ENCODE data around the gene SIRT7. TPM values are rescaled to one million over a fixed set of nuclear protein-coding genes. Genes with fewer than 3 reads are reported as not detected.

Gene SIRT7
- total RNA-seq, 4 donors from 2014 or later: 52.6 to 81.0 (median 60.7) TPM

- H3K27ac ChIP-seq: no peak overlapping the region
- no peaks in the 10 kb centered on the region for H3K9me3 ChIP-seq
- no peaks in the 10 kb centered on the region for H3K36me3 ChIP-seq
- intact Hi-C loops (cut with DNase I): loop anchor here (10.0 kb wide), 1 partner anchor 203 kb away; no protein-coding TSS in a partner anchor
- DNase-seq: no peak
- 41 to 53% methylated on average over 12 to 13 of the region's 13 CpGs for WGBS, 2 donors
- no peak overlapping the region for H3K4me3 ChIP-seq
- TF ChIP-seq CTCF (IDR thresholded peaks at IDR 0.05): no peak
- TF ChIP-seq POLR2A (IDR thresholded peaks at IDR 0.05): no peak
- peaks cover 0 to 39% (median 0%) of the 10 kb centered on the region in 4 donors for H3K27me3 ChIP-seq
- peaks cover 0 to 7% (median 0%) of the 10 kb centered on the region in 3 donors for H3K4me1 ChIP-seq
These were observed 34.1 kb upstream of the SIRT7 start for GRCh38 chr17:81951785-81952684.

GRCh38 chr17:81950501-81950900 is 32.5 kb upstream of the SIRT7 start:
- DNase-seq: no peak
- H3K4me3 ChIP-seq: no peak overlapping the region
- TF ChIP-seq CTCF (IDR thresholded peaks at IDR 0.05): no peak
- TF ChIP-seq POLR2A (IDR thresholded peaks at IDR 0.05): no peak
- H3K4me1 ChIP-seq: peaks cover 0 to 7% (median 0%) of the 10 kb centered on the region in 3 donors
- H3K27me3 ChIP-seq: peaks cover 0 to 32% (median 0%) of the 10 kb centered on the region in 4 donors
- H3K27ac ChIP-seq: no peak overlapping the region
- no peaks in the 10 kb centered on the region for H3K9me3 ChIP-seq
- 77 to 81% methylated on average over 9 to 11 of the region's 15 CpGs for WGBS, 2 donors
- H3K36me3 ChIP-seq: no peaks in the 10 kb centered on the region
- intact Hi-C loops (cut with DNase I): loop anchor here (10.0 kb wide), 1 partner anchor 204 kb away; no protein-coding TSS in a partner anchor

GRCh38 chr17:81948635-81949378 is 30.8 kb upstream of the SIRT7 start:
- intact Hi-C loops (cut with DNase I): no loop called here

GRCh38 chr17:81947189-81947588 is 29.2 kb upstream of the SIRT7 start, which contains the start of gene MYADML2:
MYADML2 (minus strand) TSS chr17:81947233; CDS start chr17:81941741, 5,492 bp downstream.
- Histone ChIP-seq H3K4me1 (no peaks in the 10 kb centered on the region), H3K4me3 (no peak within 1 kb of the TSS), H3K27me3 (peaks cover 0 to 31% (median 0%) of the 10 kb centered on the region in 4 donors), H3K27ac (no peak within 1 kb of the TSS), H3K9me3 (no peaks in the 10 kb centered on the region), H3K36me3 (no peaks in the 10 kb centered on the region)
- no peak for DNase-seq
- TF ChIP-seq POLR2A (IDR thresholded peaks at IDR 0.05) (no peak), CTCF (IDR thresholded peaks at IDR 0.05) (no peak)
- WGBS, 2 donors: 76 to 84% methylated on average over 13 of the region's 13 CpGs
- intact Hi-C loops (cut with DNase I): no loop called here

More at GRCh38 chr17:81948635-81949378, 30.8 kb upstream of the SIRT7 start:
- Histone ChIP-seq H3K27ac (no peak overlapping the region), H3K4me3 (no peak overlapping the region), H3K27me3 (peaks cover 0 to 28% (median 0%) of the 10 kb centered on the region in 4 donors), H3K4me1 (no peaks in the 10 kb centered on the region), H3K9me3 (no peaks in the 10 kb centered on the region), H3K36me3 (no peaks in the 10 kb centered on the region)
- TF ChIP-seq CTCF (IDR thresholded peaks at IDR 0.05): no peak
- TF ChIP-seq POLR2A (IDR thresholded peaks at IDR 0.05): no peak
- WGBS, 2 donors: 72 to 93% methylated on average over 6 to 13 of the region's 17 CpGs
- no peak for DNase-seq
